Kidney (tissue), 14 donors: Measurements from ENCODE around the gene CENPO. TPM values are rescaled to one million over a fixed set of nuclear protein-coding genes. Genes with fewer than 3 reads are reported as not detected.
A peak's percentile ranks its signal among the peaks of the same experiment; 100 is the strongest.

Experiments
- DNase-seq, 5 donors: peaks; one replicate each; pipeline ENCODE4 v3.0.0-alpha.2; 2013 to 2020
- FAIRE-seq: peaks from 2 replicates; lab custom pipeline; 2012; peaks lifted over from hg19 to GRCh38; lab: Jason Lieb, UNC
- H3K27ac ChIP-seq, 2 donors: one replicate each; pipeline ENCODE4 v1.7.0; 2013; ENCODE audit warnings: low read depth in 2 of 2, low read length in 2 of 2, inconsistent platforms in 1 of 2
- H3K27me3 ChIP-seq: one replicate; pipeline ENCODE4 v1.7.1; 2013; ENCODE audit warnings: low read length, inconsistent platforms; ENCODE audit not compliant: control insufficient read depth, insufficient read depth
- H3K36me3 ChIP-seq, 3 donors: one replicate each; pipeline versions ENCODE4 v1.7.0 to v1.7.1; 2013; ENCODE audit warnings: low read length in 3 of 3, control low read depth in 1 of 3, inconsistent platforms in 1 of 3; ENCODE audit not compliant: insufficient read depth in 3 of 3, control insufficient read depth in 2 of 3
- H3K4me1 ChIP-seq, 3 donors: one replicate each; pipeline versions ENCODE4 v1.7.0 to v1.7.1; 2013; ENCODE audit warnings: low read length in 3 of 3, inconsistent platforms in 1 of 3, low read depth in 1 of 3; ENCODE audit not compliant: control insufficient read depth in 2 of 3, insufficient read depth in 2 of 3
- H3K4me3 ChIP-seq, 3 donors: one replicate each; pipeline versions ENCODE4 v1.7.0 to v1.8.1; 2013; ENCODE audit warnings: low read length in 3 of 3, control low read depth in 1 of 3, inconsistent platforms in 1 of 3
- H3K9ac ChIP-seq, 3 donors: one replicate each; pipeline versions ENCODE4 v1.7.0 to v1.7.1; 2013; ENCODE audit warnings: low read length in 3 of 3, control low read depth in 1 of 3, inconsistent platforms in 1 of 3
- H3K9me3 ChIP-seq, 3 donors: one replicate each; pipeline versions ENCODE4 v1.7.0 to v1.7.1; 2013; ENCODE audit warnings: low read length in 3 of 3, control low read depth in 1 of 3, inconsistent platforms in 1 of 3; ENCODE audit not compliant: control insufficient read depth in 2 of 3, insufficient read depth in 1 of 3
- intact Hi-C: fragments of 100-400 bp; cut with DNase I; formaldehyde crosslinking; loops from one replicate; pipeline ENCODE4 v1.11.1; 2022
- polyA plus RNA-seq: library from polyadenylated mRNA; stranded (reverse); fragments of 350-450 nt; fragmentation: Illumina TruSeq; extraction: RNeasy Lipid Tissue Mini Kit (QIAGEN cat#74804); gene quantifications from one replicate; pipeline ENCODE4 v1.2.3, GENCODE V29; 2014; ENCODE audit warnings: low read depth, low replicate concordance; ENCODE audit not compliant: insufficient read depth
- total RNA-seq: library from RNA; stranded (reverse); fragmentation: NEBNext Ultra II Directional; extraction: Animal tissue kit (Norgen Biotek cat#: 25700); gene quantifications from one replicate; pipeline ENCODE4 v1.2.1, GENCODE V29; 2021
- TF ChIP-seq, protein P1 (sequence below): IDR thresholded peaks from 3 replicates; pipeline ENCODE4 v1.5.1; 2012; ENCODE audit warnings: mild to moderate bottlenecking, moderate library complexity, borderline replicate concordance; ENCODE audit not compliant: insufficient read depth; ENCODE audit errors: extremely low read depth
- donor health status: control.
- donor health status: control.
- donor health status: control.
- donor health status: control.
- donor health status: control.
- donor health status: DM: yes; HTN: yes; CAD: no.
- donor health status: Normal renal cell carcinoma (clear cell type).

Gene CENPO
- total and polyA plus RNA-seq, 2 donors from 2014 or later: 1.5 to 5.7 TPM

GRCh38 chr2:24827321-24828237, 34.4 kb downstream of the CENPO start:
- H3K9me3 ChIP-seq: no peaks in the 10 kb centered on the region
- H3K4me3 ChIP-seq: no peak overlapping the region
- H3K4me1 ChIP-seq: peaks cover 0 to 6% (median 5%) of the 10 kb centered on the region in 3 donors
- intact Hi-C loops: loop anchor here (5.0 kb wide), 1 partner anchor 415 kb away; no protein-coding TSS in a partner anchor
- H3K27me3 ChIP-seq: no peaks in the 10 kb centered on the region
- TF ChIP-seq, protein P1, sequence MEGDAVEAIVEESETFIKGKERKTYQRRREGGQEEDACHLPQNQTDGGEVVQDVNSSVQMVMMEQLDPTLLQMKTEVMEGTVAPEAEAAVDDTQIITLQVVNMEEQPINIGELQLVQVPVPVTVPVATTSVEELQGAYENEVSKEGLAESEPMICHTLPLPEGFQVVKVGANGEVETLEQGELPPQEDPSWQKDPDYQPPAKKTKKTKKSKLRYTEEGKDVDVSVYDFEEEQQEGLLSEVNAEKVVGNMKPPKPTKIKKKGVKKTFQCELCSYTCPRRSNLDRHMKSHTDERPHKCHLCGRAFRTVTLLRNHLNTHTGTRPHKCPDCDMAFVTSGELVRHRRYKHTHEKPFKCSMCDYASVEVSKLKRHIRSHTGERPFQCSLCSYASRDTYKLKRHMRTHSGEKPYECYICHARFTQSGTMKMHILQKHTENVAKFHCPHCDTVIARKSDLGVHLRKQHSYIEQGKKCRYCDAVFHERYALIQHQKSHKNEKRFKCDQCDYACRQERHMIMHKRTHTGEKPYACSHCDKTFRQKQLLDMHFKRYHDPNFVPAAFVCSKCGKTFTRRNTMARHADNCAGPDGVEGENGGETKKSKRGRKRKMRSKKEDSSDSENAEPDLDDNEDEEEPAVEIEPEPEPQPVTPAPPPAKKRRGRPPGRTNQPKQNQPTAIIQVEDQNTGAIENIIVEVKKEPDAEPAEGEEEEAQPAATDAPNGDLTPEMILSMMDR: peak; percentile 96
- peaks cover 0 to under 1% (median 0%) of the 10 kb centered on the region in 3 donors for H3K36me3 ChIP-seq
- H3K9ac ChIP-seq: no peak overlapping the region
- no peak overlapping the region for H3K27ac ChIP-seq
- FAIRE-seq: no peak
- DNase-seq: peak in 4 of 5 donors; percentile 86 to 94 (median 90)

DNA sequence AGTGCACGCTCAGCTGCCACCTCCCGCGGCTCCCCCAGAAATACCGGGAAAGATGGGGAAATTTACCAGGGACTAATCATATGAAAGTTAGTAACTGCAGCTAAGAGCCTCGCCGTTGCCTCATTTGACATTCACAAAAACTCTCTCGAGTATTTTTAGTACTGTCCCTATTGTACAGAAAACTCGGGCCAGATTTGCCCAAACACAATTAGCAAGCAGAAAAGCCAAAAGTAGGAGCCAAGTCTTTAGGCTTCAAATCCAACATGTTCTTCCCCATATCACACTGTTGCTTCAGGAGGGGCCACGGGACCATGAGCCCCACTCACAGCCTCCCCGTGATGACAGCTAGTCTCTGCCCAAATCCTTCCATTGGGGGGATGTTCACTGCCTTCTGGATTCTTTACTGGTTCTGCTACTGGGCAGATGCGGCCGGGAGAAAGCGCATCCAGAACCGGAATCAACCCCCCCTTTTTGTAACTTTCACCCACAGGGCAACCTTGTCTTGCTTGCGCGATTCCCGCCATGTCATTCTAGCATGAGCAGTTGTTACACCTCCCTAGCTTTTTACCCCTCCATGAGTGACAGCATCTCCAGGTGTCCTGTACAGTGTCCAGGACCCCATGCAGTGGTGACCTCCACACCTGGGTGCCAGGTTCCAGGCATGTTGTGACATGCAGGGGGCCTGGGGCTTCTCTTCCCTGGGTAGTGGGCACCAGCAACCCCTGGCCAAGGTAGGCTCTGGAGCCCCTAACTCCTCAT, 35.2 kb downstream of the CENPO start:
- no peak overlapping the region for H3K9ac ChIP-seq

GRCh38 chr2:24830351-24830750, 37.1 kb downstream of the CENPO start:
- H3K27ac ChIP-seq: no peak overlapping the region
- FAIRE-seq: no peak
- no peaks in the 10 kb centered on the region for H3K9me3 ChIP-seq
- TF ChIP-seq, protein P1: no peak
- no peak overlapping the region for H3K4me3 ChIP-seq
- H3K27me3 ChIP-seq: no peaks in the 10 kb centered on the region
- H3K9ac ChIP-seq: no peak overlapping the region
- H3K36me3 ChIP-seq: no peaks in the 10 kb centered on the region
- intact Hi-C loops: no loop called here
- DNase-seq: peak in 2 of 5 donors; percentile 30 to 60
- H3K4me1 ChIP-seq: peaks cover 0 to 6% (median 5%) of the 10 kb centered on the region in 3 donors

More for the DNA sequence above, 35.2 kb downstream of the CENPO start:
- TF ChIP-seq, protein P1: no peak
- H3K4me3 ChIP-seq: no peak overlapping the region
- H3K9me3 ChIP-seq: no peaks in the 10 kb centered on the region
- DNase-seq: peak in 1 of 5 donors; percentile 33
- intact Hi-C loops: loop anchor here (5.0 kb wide), 1 partner anchor 416 kb away; no protein-coding TSS in a partner anchor
- H3K36me3 ChIP-seq: no peaks in the 10 kb centered on the region
- peaks cover 0 to 6% (median 5%) of the 10 kb centered on the region in 3 donors for H3K4me1 ChIP-seq
- no peak for FAIRE-seq
- no peak overlapping the region for H3K27ac ChIP-seq
- H3K27me3 ChIP-seq: no peaks in the 10 kb centered on the region
